ENCODE data around the gene CLTB. TPM values are rescaled to one million over a fixed set of nuclear protein-coding genes. Genes with fewer than 3 reads are reported as not detected.

Gene CLTB
- total and polyA plus RNA-seq, 2 experiments from 2014 or later, result 26.8 to 34.0 TPM

DNA sequence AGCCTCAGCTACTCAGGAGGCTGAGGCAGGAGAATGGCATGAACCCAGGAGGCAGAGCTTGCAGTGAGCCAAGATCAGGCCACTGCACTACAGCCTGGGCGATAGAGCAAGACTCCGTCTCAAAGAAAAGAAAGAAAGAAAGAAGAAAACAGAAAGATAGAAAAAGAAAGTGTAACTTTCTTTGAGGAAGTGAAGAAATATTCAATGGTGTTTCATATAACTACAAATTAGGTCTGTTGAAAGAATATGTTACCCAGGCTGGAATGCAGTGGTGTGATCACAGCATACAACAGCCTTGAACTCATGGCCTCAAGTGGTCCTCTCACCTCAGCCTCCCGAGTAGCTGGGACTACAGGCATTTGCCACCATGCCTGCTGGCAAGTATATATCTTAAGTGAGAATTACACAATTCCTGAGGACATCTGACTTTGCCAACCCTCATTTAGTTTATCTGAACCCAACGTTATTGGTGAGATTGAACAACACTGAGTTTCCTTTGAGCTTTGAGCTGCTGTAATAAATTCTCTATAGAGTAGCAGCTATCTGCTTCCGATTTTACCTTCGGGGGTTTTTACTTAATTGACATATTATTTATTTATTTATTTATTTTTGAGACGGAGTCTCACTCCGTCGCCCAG is 29.8 kb upstream of the CLTB start:
- peaks cover 30% of the 10 kb centered on the region for H3K27me3 Mint-ChIP-seq (ENCODE audit: insufficient read depth, low read depth, poor library complexity)
- H3K9me2 ChIP-seq (ENCODE audit: insufficient read depth), result no peaks in the 10 kb centered on the region
- no peaks in the 10 kb centered on the region for H3K27me3 ChIP-seq (ENCODE audit: insufficient read depth)
- no peak overlapping the region for H2AFZ ChIP-seq
- peak overlapping the region; percentile 51 for H3K4me3 Mint-ChIP-seq
- H3K36me3 Mint-ChIP-seq (ENCODE audit: low read depth), result no peaks in the 10 kb centered on the region; the same call in 2 of the 3 replicates
- no peaks in the 10 kb centered on the region for H3K36me3 ChIP-seq (ENCODE audit: insufficient read depth)
- peaks cover 22% of the 10 kb centered on the region; the same call in 1 of the 2 replicates for H4K20me1 ChIP-seq (replicated peaks; ENCODE audit: insufficient read depth)
- no peak overlapping the region for H3K27ac ChIP-seq (ENCODE audit: low read depth)
- H3K4me1 Mint-ChIP-seq, result peaks cover 16% of the 10 kb centered on the region
- ATAC-seq (no peak), DNase-seq (ENCODE audit: low spot score) (no peak)
- peaks cover 28% of the 10 kb centered on the region for H3K79me2 ChIP-seq (replicated peaks; ENCODE audit: insufficient read depth)
- peak overlapping the region; percentile 100; the same call in 1 of the 2 replicates for H3K4me2 ChIP-seq
- H3F3A ChIP-seq (replicated peaks; ENCODE audit: low read depth), result peaks cover 8% of the 10 kb centered on the region
- H3K4me1 ChIP-seq (ENCODE audit: insufficient read depth), result peaks cover 12% of the 10 kb centered on the region
- TF ChIP-seq POLR2AphosphoS5 (IDR thresholded peaks at IDR 0.05; ENCODE audit: low read depth), result no peak
- no peak for TF ChIP-seq ZNF331 (CRISPR knock-in tag; IDR thresholded peaks at IDR 0.05; ENCODE audit: low read depth)
- TF ChIP-seq, protein P1, sequence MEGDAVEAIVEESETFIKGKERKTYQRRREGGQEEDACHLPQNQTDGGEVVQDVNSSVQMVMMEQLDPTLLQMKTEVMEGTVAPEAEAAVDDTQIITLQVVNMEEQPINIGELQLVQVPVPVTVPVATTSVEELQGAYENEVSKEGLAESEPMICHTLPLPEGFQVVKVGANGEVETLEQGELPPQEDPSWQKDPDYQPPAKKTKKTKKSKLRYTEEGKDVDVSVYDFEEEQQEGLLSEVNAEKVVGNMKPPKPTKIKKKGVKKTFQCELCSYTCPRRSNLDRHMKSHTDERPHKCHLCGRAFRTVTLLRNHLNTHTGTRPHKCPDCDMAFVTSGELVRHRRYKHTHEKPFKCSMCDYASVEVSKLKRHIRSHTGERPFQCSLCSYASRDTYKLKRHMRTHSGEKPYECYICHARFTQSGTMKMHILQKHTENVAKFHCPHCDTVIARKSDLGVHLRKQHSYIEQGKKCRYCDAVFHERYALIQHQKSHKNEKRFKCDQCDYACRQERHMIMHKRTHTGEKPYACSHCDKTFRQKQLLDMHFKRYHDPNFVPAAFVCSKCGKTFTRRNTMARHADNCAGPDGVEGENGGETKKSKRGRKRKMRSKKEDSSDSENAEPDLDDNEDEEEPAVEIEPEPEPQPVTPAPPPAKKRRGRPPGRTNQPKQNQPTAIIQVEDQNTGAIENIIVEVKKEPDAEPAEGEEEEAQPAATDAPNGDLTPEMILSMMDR (conservative IDR thresholded peaks at IDR 0.05; ENCODE audit: low read depth in 2 of 2), result no peak
- no peak for TF ChIP-seq ETS1 (IDR thresholded peaks at IDR 0.05)
- no peak for TF ChIP-seq CREB1 (CRISPR knock-in tag; IDR thresholded peaks at IDR 0.05; ENCODE audit: low read depth)
- no peak for TF ChIP-seq JUNB (IDR thresholded peaks at IDR 0.05; ENCODE audit: unreplicated experiment)
- no peak for TF ChIP-seq REST (IDR thresholded peaks at IDR 0.05; ENCODE audit: unreplicated experiment)
- no peak for TF ChIP-seq NANOG (IDR thresholded peaks at IDR 0.05; ENCODE audit: borderline replicate concordance)
- no peak for TF ChIP-seq STAT1 (IDR thresholded peaks at IDR 0.05; ENCODE audit: unreplicated experiment)
- no peak for TF ChIP-seq EZH2 (IDR thresholded peaks at IDR 0.05; ENCODE audit: low read depth, unreplicated experiment)
- no peak for TF ChIP-seq EZH2phosphoT487 (IDR thresholded peaks at IDR 0.05; ENCODE audit: unreplicated experiment)
- TF ChIP-seq ZNF462 (CRISPR knock-in tag; IDR thresholded peaks at IDR 0.05), result no peak
- TF ChIP-seq ZNF114 (CRISPR knock-in tag; IDR thresholded peaks at IDR 0.05), result no peak
- no peak overlapping the region for H3K27ac Mint-ChIP-seq
- peak overlapping the region; percentile 88 for H3K4me3 ChIP-seq
- no peaks in the 10 kb centered on the region for H3K9me3 Mint-ChIP-seq
